ENCODE measurements around the gene RND3.

Gene RND3

GRCh38 chr2:150449856-150450255 is 37.6 kb downstream of the RND3 start:
- Histone ChIP-seq H3K9me3 (no peaks in the 10 kb centered on the region), H3K36me3 (no peaks in the 10 kb centered on the region), H3K4me3 (ENCODE audit: low read depth, low read length) (no peak overlapping the region), H3K27me3 (no peaks in the 10 kb centered on the region), H3K4me1 (no peaks in the 10 kb centered on the region)
- no peak for DNase-seq
- no peak for TF ChIP-seq CTCF (IDR thresholded peaks at IDR 0.05; ENCODE audit: low read depth, low read length)

- H3K27me3 ChIP-seq: no peaks in the 10 kb centered on the region
- no peak for DNase-seq
- TF ChIP-seq CTCF (IDR thresholded peaks at IDR 0.05; ENCODE audit: low read depth, low read length): no peak
- H3K4me1 ChIP-seq: no peaks in the 10 kb centered on the region
- no peaks in the 10 kb centered on the region for H3K36me3 ChIP-seq
- no peaks in the 10 kb centered on the region for H3K9me3 ChIP-seq
- no peak overlapping the region for H3K4me3 ChIP-seq (ENCODE audit: low read depth, low read length)
Observed at GRCh38 chr2:150445398-150445797, 42.1 kb downstream of the RND3 start.

GRCh38 chr2:150442484-150442883 is 45.0 kb downstream of the RND3 start:
- Histone ChIP-seq H3K36me3 (no peaks in the 10 kb centered on the region), H3K4me3 (ENCODE audit: low read depth, low read length) (no peak overlapping the region), H3K9me3 (no peaks in the 10 kb centered on the region), H3K4me1 (no peaks in the 10 kb centered on the region), H3K27me3 (no peaks in the 10 kb centered on the region)
- DNase-seq: no peak
- no peak for TF ChIP-seq CTCF (IDR thresholded peaks at IDR 0.05; ENCODE audit: low read depth, low read length)

- no peaks in the 10 kb centered on the region for H3K27me3 ChIP-seq
- no peaks in the 10 kb centered on the region for H3K36me3 ChIP-seq
- H3K4me3 ChIP-seq (ENCODE audit: low read depth, low read length): no peak overlapping the region
- no peaks in the 10 kb centered on the region for H3K4me1 ChIP-seq
- no peak for TF ChIP-seq CTCF (IDR thresholded peaks at IDR 0.05; ENCODE audit: low read depth, low read length)
- no peak for DNase-seq
- H3K9me3 ChIP-seq: no peaks in the 10 kb centered on the region
Observed at GRCh38 chr2:150441784-150442183, 45.7 kb downstream of the RND3 start.

GRCh38 chr2:150441226-150441625 is 46.2 kb downstream of the RND3 start:
- no peaks in the 10 kb centered on the region for H3K27me3 ChIP-seq
- no peaks in the 10 kb centered on the region for H3K36me3 ChIP-seq
- H3K9me3 ChIP-seq: no peaks in the 10 kb centered on the region
- no peak overlapping the region for H3K4me3 ChIP-seq (ENCODE audit: low read depth, low read length)
- H3K4me1 ChIP-seq: no peaks in the 10 kb centered on the region
- TF ChIP-seq CTCF (IDR thresholded peaks at IDR 0.05; ENCODE audit: low read depth, low read length): no peak
- DNase-seq: no peak

GRCh38 chr2:150438654-150439053 is 48.8 kb downstream of the RND3 start:
- no peaks in the 10 kb centered on the region for H3K9me3 ChIP-seq
- H3K4me3 ChIP-seq (ENCODE audit: low read depth, low read length): no peak overlapping the region
- DNase-seq: no peak
- H3K27me3 ChIP-seq: no peaks in the 10 kb centered on the region
- no peaks in the 10 kb centered on the region for H3K36me3 ChIP-seq
- no peaks in the 10 kb centered on the region for H3K4me1 ChIP-seq
- no peak for TF ChIP-seq CTCF (IDR thresholded peaks at IDR 0.05; ENCODE audit: low read depth, low read length)

Measured in BE2C (cell line).